Activated T-cell treated with anti-CD3 and anti-CD28 coated beads for 4 hours (primary cell): Measurements from ENCODE around the gene DNAH1.

Experiments
- DNase-seq: peaks from one replicate; pipeline ENCODE4 v3.0.0-alpha.2; 2020

The DNAH1 gene

GRCh38 chr3:52291508-52292181, 24.5 kb upstream of the DNAH1 start:
- DNase-seq, result peak; percentile 34

GRCh38 chr3:52292247-52293065, 23.7 kb upstream of the DNAH1 start:
- DNase-seq, result no peak

- DNase-seq, result no peak
Measured at GRCh38 chr3:52293491-52294319, 22.4 kb upstream of the DNAH1 start.

GRCh38 chr3:52294320-52295150, 21.6 kb upstream of the DNAH1 start:
- DNase-seq, result no peak

- no peak for DNase-seq
Measured at GRCh38 chr3:52295671-52296208, 20.4 kb upstream of the DNAH1 start.

GRCh38 chr3:52297242-52298148, 18.6 kb upstream of the DNAH1 start:
- no peak for DNase-seq

GRCh38 chr3:52298149-52299098, 17.7 kb upstream of the DNAH1 start:
- no peak for DNase-seq

- no peak for DNase-seq
Measured at GRCh38 chr3:52299247-52299878, 16.8 kb upstream of the DNAH1 start.

GRCh38 chr3:52299879-52300611, 16.1 kb upstream of the DNAH1 start:
- no peak for DNase-seq

GRCh38 chr3:52302426-52303145, 13.5 kb upstream of the DNAH1 start:
- no peak for DNase-seq

- no peak for DNase-seq
Measured at GRCh38 chr3:52303811-52304210, 12.3 kb upstream of the DNAH1 start.

- no peak for DNase-seq
Measured at GRCh38 chr3:52305926-52306325, 10.2 kb upstream of the DNAH1 start.

GRCh38 chr3:52306978-52307377, 9.1 kb upstream of the DNAH1 start:
- no peak for DNase-seq

- DNase-seq, result no peak
Measured at GRCh38 chr3:52308308-52308707, 7.8 kb upstream of the DNAH1 start.

- peak; percentile 17 for DNase-seq
Measured at GRCh38 chr3:52310861-52311575, 5.1 kb upstream of the DNAH1 start.

GRCh38 chr3:52311576-52312119, 4.5 kb upstream of the DNAH1 start:
- DNase-seq, result no peak

- no peak for DNase-seq
Measured at GRCh38 chr3:52313188-52313773, 2.8 kb upstream of the DNAH1 start.
